GM19043 (cell line): ENCODE measurements around the gene CD40.

Source experiments
- ATAC-seq: cut with Tn5 transposase; IDR thresholded peaks from one replicate; pipeline ENCODE4 v1.9.1; 2021; ENCODE audit warnings: low read depth; ENCODE audit not compliant: unreplicated experiment

Gene CD40

DNA sequence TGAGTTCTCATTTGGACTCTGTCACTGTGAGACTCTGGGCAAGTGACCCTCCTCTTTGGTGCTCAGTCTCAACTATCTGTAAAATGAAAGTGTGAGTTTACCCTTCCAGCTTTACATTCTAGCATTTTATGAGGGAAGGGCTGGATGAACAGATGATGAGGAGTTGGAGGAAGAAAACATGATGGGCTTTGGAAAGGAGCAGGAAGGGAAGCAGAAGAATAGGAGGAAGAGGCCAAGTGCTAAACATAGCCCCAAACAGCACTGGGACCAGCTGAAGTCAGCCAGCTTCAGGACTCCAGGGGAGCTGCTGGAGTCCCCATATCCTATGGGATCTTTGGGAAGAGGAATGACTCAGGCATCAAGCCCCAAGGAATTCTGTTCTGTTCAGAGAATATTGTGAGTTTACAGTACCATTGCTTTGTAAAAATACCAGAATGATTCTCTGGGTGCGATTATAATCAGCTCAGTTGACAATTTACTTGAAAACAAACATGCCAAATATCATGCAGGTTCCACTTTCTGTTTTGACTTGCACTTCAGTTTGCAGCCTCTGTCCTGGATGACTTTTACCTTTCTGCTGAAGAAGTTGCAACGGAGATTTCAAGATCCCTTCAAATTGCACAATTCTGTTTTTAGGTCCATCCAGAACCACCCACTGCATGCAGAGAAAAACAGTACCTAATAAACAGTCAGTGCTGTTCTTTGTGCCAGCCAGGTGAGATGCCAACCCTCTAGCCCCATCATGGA lies 3.2 kb downstream of the CD40 start:
- no peak for ATAC-seq

DNA sequence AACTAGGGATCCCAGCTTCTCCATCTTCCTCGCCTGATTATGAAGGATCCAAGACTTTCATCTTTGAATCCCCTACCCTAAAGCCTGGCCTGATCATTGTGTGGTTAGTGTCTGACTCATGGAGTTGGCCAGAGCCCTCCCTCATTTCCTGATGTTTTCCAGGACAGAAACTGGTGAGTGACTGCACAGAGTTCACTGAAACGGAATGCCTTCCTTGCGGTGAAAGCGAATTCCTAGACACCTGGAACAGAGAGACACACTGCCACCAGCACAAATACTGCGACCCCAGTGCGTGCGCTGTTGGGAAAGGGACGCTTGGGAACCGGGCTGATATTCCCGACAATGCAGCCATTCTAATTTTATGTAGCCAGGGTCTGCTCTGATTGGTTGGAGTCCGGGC lies 4.0 kb downstream of the CD40 start:
- ATAC-seq = no peak

DNA sequence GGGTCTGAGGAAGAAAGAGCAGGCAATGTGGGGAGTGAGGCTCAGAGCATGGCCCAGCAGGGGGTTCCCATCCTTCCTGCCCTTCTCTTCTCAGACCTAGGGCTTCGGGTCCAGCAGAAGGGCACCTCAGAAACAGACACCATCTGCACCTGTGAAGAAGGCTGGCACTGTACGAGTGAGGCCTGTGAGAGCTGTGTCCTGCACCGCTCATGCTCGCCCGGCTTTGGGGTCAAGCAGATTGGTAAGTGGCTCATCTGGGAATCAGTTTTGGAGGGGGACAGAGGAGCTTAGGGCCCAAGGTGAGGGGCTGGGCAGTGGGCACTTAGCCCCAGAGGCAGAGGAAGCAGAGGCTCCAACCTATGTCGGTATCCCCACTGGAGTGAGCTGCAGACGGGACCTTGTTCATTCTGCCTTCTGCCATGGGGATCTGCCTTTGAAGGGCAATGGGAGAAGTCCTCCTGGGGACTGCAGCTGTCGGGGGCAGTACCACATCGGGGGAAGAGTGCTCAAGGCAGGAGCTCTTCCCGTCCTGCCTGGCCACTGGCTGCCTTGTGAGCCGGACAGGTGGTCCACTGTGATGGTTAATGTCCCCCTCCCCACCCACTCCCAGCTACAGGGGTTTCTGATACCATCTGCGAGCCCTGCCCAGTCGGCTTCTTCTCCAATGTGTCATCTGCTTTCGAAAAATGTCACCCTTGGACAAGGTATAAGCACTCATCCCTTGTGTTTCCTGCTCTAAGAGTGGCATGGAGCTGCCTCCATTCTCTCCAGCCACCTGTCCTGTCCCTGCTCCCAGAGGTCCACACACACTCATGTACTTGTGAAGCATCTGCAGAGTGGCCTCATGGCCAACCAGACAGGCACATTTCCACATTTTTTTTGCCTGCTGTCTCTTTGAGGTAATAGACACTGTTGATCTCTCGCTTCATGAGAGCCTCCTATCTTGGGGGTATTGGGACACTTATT lies 4.7 kb downstream of the CD40 start:
- no peak for ATAC-seq

DNA sequence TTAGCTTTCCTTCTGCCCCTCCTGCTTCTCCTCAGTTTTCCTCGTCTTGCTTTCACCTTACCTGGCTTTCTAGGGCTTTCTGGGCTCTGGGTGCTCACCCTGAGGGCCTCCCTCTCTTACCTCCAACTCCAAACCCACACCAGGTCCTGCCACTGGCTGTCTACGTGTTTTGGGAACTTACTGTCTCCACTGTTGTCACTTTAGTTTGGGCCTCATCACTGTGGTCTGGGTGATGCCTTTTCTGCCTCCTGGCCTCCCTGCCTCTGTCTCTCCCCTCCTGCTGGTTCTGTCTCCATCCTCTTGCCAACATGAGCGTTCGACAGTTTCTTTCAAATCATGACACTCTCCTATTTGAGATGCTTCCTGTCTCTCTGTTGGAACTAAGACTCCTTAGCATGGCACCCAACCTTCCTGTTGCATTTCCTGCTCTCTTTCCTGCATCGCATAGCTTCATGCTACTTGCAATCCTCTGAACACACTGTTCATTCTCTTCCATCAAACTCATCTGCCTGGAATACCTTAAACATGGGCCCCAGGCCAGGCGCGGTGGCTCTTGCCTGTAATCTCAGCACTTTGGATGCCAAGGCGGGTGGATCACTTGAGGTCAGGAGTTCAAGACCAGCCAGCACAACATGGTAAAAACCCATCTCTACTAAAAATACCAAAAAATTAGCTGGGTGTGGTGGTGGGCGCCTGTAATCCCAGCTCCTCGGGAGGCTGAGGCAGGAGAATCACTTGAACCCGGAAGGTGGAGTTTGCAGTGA lies 5.5 kb downstream of the CD40 start:
- ATAC-seq = no peak

DNA sequence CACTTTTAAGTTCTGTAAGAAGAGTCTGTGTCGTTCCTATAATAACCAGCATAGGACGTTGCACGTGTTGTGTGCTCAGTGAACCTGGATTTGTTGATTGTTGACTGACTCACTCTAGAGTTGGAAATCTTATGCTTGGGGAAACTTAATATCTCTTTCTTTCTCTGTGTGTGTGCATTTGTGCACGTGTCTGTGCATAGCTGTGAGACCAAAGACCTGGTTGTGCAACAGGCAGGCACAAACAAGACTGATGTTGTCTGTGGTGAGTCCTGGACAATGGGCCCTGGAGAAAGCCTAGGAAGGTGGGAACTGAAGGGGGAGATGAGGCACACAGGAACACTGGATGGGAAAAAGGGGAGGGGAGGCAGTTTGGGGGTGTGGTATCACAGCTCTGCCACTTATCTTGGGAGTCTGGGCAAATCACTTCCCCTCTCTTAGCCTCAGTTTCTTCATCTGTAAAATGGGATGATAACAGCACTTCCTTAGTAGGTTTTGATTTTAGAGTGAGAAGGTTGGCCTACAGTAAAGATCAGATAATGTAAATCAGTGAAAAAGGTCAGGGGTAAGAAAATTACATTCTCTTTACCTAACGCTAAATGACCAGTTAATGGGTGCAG lies 8.4 kb downstream of the CD40 start:
- ATAC-seq = no peak

DNA sequence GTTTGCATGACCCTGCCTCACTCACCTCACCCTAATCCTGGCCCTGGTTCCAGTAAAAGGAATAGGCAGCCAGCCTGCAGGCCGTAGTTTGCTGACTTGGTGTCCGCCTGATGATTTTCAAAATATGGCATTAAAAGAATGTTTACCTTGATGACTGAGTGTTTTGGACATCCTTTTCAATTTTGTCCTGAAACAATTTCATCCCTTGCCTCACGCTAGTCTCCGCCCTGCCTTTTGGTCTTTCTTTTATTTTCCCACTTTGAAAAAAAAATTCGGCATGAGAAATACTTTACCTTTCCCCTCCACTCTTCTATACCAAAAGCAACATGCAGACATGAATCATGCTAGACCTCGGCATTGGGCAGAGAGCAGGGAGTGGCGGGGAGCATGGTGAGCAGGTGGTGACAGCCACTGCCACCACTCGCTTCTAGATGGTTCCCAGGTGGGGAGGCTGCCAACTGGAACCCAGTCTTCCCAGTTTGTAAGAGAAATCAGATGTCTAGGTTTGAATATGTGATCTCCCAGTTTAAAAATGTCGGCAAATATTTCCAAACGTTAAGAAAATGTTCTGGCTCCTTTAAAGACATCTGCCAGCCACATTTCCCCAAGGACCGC lies 9.4 kb downstream of the CD40 start:
- no peak for ATAC-seq

DNA sequence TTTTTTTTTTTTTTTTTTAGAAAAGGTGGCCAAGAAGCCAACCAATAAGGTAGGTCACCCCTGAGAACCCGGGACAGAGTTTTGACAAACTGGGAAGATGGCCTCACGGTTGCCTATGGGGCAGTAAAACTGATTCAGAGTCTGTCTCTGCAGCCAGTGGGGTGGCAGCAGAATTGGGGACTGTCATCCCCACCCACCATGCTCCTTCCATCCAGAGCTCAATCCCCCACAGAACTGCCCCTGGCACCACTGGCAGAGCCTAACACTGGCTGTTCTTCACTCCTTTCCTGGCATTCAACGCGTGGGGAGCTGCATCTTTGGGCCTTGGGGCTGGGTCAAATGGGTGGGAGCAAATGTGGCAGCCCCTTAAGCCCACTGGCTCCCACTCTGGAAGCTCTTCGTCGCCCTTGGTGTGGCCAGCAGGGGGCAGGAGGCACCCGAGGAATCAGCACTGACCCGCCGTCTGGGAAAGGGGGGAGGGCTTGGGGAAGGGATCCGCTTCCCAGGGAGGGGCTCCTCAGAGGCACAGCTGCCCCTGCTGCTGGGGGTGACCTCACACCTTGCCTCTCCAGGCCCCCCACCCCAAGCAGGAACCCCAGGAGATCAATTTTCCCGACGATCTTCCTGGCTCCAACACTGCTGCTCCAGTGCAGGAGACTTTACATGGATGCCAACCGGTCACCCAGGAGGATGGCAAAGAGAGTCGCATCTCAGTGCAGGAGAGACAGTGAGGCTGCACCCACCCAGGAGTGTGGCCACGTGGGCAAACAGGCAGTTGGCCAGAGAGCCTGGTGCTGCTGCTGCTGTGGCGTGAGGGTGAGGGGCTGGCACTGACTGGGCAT lies 10.4 kb downstream of the CD40 start:
- no peak for ATAC-seq

DNA sequence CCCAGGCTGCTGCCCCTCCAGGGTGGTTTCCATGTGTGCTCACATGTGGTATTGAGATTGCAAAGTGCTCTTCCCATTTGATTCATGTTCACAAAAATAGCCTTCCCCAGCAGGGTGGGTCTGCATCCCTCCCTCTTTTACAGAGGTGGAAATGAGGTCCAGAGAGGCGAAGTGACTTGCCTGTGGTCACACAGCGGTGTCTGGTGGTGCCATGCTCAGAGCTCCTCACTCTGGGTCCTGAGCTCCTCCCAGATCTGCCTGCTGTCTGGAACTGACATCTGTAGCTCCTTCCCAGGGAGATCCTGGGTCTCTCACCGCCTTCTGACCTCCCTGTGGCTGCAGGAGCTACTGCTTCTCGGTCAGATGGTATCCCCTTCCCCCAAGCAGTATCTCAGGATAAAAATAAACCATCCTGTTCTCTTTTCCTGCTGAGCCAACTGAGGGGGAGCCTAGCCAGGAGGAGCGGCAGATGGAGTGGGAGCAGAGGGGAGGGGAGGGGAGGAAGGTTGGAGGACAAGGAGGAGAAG lies 11.9 kb downstream of the CD40 start:
- no peak for ATAC-seq

DNA sequence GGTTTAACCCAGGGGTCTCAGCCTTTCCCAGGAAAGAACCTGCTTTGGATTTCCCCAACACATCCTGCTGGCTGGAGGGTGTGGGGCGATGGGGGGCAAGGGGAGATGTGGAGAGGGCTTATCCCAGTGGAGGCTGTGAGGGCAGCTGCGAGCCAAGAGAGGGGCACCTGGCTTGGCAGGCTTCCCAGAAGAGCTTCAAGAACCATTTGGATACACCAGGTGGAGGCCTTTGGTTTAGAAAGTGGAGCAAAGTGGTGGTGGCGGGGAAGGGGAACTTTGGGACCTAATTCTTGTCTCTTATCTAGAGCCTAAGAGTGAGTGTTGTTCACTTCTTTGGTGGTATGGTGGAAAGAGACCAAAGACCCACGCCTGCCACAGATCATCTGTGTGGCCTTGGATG lies 12.4 kb downstream of the CD40 start:
- no peak for ATAC-seq

DNA sequence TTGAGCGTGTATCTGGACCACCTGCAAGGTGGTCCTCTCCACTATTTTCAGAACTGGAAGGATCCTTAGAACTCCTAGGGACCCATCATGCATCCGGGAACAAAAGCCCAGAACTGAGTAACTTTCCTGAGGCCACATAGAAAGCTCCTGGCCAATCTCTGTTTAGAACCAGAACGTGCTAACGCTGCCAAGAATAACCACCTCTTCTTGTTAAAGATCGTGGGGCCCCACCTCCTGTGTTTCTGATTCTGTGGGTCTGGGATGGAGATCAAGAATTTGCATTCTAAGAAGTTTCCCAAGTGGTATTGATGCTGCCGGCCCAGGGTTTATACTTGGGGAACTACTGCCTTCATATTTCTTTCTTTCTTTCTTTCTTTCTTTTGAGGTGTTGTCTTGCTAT lies 13.3 kb downstream of the CD40 start:
- ATAC-seq = no peak

DNA sequence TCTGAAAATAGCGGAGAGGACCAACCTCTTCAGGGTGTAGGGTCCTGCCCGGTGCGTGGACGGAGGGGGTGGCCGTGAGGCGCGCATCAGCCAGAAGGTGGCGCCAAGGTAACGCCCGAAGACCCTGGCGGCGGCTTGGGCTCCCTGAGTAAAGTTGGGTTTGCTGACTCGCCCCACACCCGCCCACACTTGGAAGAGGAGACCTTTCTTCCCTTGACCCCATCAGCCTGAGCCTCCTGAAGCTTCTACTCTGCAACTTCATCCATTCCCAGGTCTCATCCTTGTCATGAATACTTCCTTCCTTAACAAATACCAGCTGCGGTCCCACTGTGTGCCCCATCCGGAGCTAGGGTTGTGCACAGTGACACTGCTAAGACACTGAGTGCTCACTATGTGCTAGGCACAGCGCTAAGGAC lies 14.6 kb downstream of the CD40 start:
- ATAC-seq = no peak

DNA sequence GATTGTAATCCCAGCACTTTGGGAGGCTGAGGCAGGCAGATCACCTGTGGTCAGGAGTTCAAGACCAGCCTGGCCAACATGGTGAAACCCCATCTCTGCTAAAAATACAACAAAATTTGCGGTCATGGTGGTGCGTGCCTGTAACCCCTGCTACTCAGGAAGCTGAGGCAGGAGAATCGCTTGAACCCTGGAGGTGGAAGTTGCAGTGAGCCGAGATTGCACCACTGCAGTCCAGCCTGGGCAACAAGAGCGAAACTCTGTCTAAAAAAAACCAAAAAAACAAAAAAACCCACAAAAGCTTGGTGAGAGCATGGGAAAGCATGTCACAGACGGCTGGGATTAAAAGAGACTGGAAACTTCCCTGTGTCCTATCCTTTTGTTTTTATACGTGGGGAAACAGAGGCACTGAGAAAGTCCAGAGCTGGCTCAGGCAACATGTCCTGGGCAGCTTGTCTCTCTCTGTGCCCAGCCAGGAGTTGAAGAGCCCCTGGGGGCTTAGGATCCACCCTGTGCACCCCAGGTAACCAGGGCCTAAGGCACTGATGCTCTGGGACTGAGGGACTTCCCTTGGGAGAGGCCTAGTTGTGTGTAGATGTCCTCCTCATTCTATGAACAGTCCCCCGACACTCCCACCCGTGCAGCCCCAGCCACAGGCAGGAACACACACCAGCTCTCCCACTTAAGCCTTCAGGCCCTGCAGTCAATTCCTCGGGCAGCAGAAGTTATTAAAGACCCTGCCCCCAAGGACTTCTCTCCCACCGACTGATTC lies 16.0 kb downstream of the CD40 start:
- ATAC-seq = no peak

DNA sequence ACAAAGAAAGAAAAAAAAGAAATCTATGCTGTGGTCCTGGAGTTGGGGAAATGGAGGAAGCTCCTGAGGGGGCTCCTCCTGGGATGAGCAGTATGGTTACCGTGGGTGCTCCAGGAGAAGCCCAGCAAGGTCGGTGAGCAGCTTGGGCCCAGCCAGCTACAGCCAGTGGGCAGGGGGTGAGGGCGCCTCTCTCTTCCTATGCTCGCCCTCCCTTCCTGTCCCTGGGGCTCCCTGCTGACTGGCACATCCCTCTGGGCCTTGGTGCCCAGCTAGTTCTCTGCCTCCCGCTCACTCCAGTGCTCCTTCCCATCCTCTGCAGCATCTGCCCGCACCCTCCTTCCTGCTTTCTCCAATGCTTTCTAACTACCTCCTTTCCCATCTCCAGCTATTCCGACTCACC lies 16.6 kb downstream of the CD40 start:
- no peak for ATAC-seq

DNA sequence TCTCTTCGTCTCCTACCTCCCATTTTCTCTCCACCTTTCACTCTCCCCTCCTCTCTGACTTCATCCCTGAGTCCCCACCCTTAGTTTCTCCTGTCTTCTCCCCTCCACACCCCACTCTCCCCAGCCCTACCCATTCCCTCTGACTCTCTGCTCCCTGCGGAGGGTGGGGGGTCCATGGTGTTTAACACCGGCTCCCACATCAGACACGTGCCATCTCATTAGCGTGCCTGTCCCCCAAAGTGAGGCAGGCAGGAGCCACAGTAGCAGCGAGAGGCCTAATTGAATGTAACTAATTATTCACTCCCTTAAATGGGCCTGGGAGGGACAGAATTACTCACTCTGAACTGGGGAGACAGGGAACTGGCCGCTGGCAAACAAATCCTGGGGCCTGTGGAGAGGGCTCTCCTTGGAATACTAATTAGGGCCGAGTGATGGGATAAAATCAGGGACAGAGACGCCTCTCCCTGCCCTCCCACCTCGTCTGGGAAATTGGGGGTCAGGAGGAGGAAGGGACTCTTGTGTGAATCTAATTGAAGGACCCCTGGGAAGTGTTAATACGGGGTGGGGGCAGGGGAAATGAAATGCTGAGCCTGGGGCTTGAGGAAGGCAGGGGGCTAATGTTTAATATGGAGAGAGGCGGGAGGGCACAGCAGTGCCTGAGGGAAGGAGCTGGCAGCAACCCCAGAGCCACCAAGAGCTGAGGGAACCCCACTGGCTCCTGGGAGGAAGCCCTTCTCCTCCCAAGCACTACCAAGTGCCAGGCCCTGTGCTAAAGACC lies 17.9 kb downstream of the CD40 start:
- no peak for ATAC-seq

DNA sequence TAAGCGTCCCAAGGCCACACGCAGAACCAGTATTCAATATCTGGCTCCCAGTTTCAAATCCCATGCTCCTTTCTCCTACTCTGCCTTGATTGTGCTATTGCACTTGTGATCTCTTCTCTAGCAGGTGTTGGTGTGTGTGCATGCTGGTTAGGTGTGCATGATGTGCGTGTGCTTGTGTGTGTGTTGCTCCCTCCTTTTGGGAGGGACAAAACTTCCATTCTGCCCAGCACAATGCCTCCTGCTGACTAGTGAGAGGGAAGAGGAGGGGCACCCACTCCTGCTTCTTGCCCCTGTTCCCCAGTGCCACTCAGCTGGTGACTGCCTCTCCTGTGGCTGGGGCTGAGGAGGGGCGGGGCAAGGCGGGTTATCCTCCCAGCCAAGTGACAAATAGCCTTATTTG lies 19.7 kb downstream of the CD40 start:
- ATAC-seq = no peak

DNA sequence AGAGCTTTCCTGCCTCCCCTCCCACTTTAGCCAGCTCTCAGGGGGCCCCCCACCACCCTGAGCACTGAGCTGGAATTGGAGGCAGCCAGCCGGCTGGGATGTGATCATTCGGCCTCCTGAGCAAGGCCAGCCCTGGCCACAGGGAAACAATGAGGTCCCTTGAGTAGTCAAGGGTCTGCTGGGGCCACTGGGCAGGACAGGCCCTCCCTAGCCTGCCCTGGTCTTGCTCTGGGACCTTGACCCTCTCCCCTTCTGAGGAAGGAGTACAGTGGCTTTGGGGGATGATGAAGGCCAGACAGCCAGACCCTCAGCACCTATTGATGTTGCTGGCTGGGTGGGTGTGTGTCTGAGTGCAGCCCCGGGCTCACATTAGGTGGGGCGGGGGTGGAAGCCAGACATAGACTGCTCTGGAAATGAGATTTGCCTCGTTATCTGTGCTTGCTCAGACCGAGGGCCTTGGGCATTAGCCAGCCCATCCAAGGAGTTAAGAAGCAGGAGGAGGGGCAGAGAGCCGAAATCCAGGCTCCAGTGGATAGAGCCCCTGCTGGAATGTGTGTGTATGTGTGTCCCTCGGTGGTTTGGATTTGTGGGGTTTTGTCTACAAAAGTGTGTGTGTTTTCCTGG lies 21.3 kb downstream of the CD40 start:
- ATAC-seq = no peak

DNA sequence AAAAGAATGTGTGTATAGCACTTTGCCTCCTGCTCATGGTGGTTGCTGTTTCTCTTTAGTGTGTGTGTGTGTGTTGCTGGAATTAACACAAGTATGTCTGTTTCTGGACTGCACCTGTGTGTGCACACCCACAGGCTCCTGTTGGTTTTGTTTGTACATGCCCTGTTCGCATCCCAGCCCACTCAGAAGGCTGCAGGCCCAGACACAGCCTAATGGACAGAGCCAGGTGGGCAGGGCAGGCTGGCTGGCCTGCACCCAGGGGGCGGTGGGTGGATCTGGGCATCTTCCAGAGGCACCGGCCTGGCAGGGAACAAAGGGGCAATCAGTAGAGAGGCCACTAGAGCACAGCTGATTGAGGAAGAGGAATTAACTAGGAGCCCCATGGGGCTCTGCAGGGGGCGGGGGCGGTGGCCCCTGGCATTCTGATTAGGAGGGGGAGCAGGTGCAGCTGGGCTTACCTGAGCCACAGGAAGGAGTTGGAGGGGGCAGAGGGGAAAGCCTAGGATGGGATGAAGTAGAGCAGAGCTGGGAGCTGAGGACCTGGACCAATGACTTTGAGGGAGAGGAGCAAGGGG lies 21.9 kb downstream of the CD40 start:
- ATAC-seq = no peak
